Liver (tissue), 3 donors: ENCODE measurements around the gene TNFRSF21.

ENCODE experiments used
- CTCF ChIP-seq: fragments of 150-350 bp; IDR thresholded peaks from 2 replicates; pipeline ENCODE4 v1.5.1; 2017; ENCODE audit warnings: improper control_type of control experiment, low read depth, low read length; ENCODE audit not compliant: missing input control
- FOXA1 ChIP-seq: IDR thresholded peaks from 2 replicates; pipeline ENCODE4 v1.6.1; 2016; ENCODE audit warnings: antibody characterized with exemption
- GABPA ChIP-seq, 2 donors: IDR thresholded peaks in 1 of 2; conservative IDR thresholded peaks in 1 of 2; 2 replicates each; pipeline ENCODE4 v1.6.1; 2016; ENCODE audit warnings: antibody characterized with exemption in 2 of 2, mild to moderate bottlenecking in 1 of 2, moderate library complexity in 1 of 2
- JUND ChIP-seq, 2 donors: IDR thresholded peaks; 2 replicates each; pipeline ENCODE4 v1.6.1; 2016; ENCODE audit warnings: antibody characterized with exemption in 2 of 2
- MAX ChIP-seq: IDR thresholded peaks from 2 replicates; pipeline ENCODE4 v1.6.1; 2016; ENCODE audit warnings: antibody characterized with exemption
- NR2F2 ChIP-seq: IDR thresholded peaks from 2 replicates; pipeline ENCODE4 v1.6.1; 2016; ENCODE audit warnings: antibody characterized with exemption
- RAD21 ChIP-seq, 2 donors: IDR thresholded peaks; 2 replicates each; pipeline ENCODE4 v1.6.1; 2016; ENCODE audit warnings: antibody characterized with exemption in 2 of 2, mild to moderate bottlenecking in 2 of 2
- REST ChIP-seq: IDR thresholded peaks from 2 replicates; pipeline ENCODE4 v1.6.1; 2016; ENCODE audit warnings: antibody characterized with exemption, mild to moderate bottlenecking
- YY1 ChIP-seq: IDR thresholded peaks from 2 replicates; pipeline ENCODE4 v1.6.1; 2016; ENCODE audit warnings: antibody characterized with exemption, mild to moderate bottlenecking
- donor health status: healthy.
- donor health status: healthy.

GRCh38 chr6:47275640-47276039 lies 34.1 kb downstream of the TNFRSF21 start:
- TF ChIP-seq MAX = no peak
- no peak for TF ChIP-seq CTCF
- no peak for TF ChIP-seq NR2F2
- TF ChIP-seq RAD21 (IDR thresholded peaks at IDR 0.05) = no peak
- no peak for TF ChIP-seq GABPA (IDR thresholded peaks at IDR 0.05 in 1 of 2, conservative IDR thresholded peaks at IDR 0.05 in 1 of 2)
- TF ChIP-seq JUND (IDR thresholded peaks at IDR 0.05) = no peak
- TF ChIP-seq FOXA1 = no peak
- no peak for TF ChIP-seq REST
- TF ChIP-seq YY1 = no peak
